ENCODE results near the gene CPNE7.
"Not testable (repeated sequence)": the region's sequence is repeated elsewhere in the genome, so short reads cannot be mapped to it uniquely, and the experiment has no call there.

CPNE7 gene

DNA sequence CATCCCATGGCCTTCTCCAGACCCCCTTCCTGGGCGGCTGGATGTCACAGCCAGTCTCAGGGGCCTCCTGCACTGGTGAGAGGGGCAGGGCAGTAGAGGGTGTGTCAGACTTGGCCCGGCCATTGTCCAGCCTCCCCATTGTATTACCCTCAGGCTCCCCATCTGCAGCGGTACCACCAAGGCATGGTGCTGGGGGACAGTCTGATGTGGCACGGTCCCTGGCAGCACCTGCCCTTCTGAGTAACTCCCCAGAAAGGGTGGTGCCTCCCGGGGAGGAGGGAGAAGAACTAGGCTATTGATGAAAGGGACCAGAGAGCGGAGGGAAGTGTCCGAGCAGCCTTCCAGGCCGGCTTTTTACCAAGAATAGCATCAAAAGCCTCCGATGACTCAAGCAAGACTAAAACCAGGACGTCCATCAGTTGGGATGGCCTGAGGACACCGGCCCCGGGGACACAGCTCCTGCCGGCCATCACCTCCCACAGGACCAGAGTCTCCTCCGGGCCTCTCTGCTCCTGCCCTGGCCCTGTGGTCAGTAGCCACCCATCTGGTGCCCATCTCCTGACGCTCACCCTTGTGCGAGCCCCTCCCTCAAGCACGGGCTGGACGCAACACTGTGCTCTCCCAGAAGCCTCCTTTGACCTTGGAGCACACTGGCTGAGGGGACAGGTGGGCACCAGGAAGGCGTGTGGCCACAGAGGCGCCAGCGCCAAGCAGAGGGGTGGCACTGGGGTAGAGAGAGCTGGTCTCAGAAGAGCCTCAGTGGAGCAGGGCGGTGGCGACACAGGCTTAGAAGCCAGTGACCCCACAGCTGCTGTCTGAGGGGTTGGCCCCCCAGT, 5.8 kb upstream of the CPNE7 start:
- no peak for DNase-seq

- DNase-seq, result no peak
Observed at GRCh38 chr16:89570342-89570923, 5.1 kb upstream of the CPNE7 start.

- not testable (repeated sequence) for DNase-seq
Observed at GRCh38 chr16:89570983-89571598, 4.5 kb upstream of the CPNE7 start.

DNA sequence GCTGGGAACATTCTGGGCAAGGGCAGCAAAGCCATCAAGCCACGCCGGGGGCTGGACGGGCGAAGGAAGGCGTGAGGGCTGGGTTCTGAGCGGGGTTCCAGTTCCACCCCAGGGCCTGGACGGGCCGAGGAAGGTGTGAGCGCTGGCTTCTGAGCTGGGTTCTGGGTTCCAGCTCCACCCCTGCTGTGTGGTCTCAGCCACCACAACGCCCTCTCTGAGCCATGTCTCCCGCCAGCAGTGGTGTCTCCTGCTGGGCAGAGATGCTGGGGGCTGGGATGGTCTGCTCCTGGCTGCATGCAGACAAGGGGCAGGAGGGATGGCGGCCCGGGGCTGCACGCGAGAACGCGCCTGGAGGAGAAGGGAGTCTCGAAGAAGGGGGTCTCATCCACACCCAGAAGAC, 3.9 kb upstream of the CPNE7 start:
- DNase-seq, result no peak

DNA sequence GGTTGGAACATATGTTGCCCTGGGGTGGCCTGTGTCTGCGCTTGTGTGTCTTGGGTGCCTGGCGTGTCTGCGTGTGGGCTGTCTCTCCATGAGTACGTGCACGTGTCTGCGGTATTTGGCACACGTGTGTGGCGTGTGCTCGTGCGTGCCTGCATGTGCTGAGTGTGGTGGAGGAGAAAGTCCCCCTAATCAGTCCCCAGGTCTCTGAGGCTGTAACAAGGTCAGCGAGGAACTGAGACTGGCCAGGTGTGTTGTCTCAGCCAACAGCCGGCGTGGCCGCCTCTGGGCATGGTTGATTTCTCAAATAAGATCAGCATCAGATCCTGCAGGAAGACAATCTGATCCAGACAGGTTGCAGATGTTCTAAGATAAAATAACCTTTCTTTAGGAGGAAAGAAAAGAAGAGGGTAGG, 3.5 kb upstream of the CPNE7 start:
- no peak for DNase-seq

- DNase-seq, result no peak
Observed at GRCh38 chr16:89572485-89573205, 2.9 kb upstream of the CPNE7 start.

DNA sequence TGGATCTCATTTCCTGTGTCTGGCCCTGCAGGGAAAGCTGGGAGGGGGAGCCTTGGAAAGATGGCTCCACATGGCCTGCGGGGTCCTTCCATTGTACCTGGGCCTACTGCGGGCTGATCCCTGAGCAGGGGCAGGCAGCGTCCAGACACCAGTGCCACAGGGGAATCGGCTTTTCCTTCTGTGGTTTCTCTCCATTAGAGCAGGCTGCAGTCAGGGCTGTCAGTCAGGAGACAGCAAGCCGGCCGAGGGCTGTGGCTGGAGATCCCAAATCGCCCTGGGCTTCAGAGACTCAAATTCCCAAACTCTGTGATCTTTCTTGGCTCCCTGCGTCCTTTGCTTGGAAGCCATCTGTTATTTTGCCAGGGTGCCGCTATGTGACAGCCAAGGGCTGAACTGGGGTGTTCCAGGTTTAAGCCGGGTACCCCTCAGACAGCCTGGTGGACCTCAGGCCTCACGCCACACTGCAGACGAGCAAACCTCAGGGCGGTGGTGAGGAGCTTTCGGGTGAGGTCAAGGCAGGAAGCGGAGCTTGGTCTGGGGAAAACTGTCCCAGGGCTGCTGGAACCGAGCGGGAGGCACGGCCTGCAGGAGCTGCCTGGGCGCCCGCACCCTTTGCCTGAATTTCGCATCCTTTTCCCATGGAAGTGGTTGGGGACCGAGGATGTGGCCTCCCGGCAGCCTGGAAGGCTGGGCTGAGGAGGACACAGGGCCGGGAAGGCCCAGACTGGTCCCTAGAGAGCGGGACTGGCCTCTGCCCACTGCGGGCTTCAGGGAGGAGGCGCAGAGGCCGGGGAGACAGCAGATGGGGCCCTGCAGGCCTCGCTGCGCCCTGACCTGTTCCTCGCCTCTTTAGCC, 1.5 kb upstream of the CPNE7 start:
- DNase-seq, result no peak

DNA sequence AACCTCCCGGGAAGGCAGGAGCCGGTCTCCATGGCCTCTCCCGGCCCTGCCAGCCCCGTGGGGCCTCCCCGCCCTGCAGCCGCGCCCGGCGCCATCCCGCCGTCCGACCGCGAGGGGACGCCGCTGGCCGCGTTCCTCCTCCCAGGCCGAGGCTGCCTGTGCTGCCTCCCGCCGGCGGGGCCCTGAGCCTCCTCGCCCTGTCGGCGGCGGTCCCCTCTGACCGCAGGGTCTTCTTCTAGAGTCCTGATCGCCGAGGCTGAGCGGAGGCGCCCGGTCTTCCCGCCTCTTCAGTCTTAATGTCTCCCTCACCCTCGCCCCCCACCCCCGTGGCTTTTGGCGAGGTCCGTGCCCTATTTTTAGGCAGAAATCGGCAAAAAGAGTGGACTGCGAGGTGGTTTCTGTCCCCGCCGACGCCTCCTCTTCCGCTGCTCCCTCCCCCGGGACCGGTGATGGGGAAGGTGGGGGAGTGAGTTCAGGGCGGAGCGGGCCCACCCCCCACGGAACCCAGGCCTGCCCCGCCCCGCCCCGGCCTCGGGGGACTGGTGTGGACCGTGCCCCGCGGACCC, 794 bp upstream of the CPNE7 start:
- DNase-seq, result peak; percentile 22

DNA sequence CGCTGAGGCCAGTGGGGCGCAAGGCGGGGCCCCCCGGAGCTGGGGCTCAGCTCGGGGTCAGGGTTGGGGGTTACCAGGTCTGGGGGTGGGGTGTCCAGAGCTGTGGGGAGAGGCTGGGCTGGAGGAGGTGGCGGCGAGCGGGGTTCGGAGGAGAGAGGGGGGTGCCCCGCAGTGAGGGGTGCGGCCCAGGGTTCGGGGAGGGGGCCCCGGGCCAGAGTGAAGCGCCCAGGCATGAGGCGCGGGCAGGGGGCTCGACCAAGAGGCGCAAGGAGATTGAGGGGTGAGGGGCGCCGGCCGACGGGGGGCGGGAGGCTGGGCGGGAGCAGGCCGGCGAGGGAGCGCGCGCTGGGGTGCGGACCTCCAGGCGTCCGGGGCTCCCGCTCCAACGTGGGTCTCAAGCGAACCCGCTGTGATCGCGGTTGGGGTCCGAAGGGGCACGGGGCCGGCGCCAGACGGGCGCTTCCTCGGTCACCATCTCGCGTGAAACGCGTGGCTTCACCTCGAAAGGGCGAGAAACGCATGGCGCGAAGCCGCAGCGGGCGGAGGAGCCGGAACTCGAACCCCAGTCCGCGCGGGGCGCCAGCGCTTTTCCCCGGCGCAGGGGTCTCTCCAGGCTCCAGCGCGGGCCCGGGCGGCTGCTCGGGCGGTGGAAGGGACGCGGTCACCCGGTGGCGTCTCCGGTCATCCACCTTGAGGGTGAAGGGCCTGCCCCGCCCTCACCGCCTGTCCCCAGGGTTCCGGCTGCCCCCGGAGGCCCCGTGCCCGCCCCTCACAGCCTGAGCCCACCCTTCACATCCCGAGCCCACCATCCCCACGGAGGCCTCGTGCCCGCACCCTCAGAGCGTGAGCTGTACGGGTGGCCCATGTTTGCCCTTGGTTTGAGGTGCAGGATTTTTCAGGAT, 846 bp downstream of the CPNE7 start:
- DNase-seq, result no peak

GRCh38 chr16:89577055-89577759, 1.6 kb downstream of the CPNE7 start:
- DNase-seq, result no peak

GRCh38 chr16:89579351-89579750, 3.8 kb downstream of the CPNE7 start:
- DNase-seq, result no peak

GRCh38 chr16:89581045-89581695, 5.6 kb downstream of the CPNE7 start:
- no peak for DNase-seq

DNA sequence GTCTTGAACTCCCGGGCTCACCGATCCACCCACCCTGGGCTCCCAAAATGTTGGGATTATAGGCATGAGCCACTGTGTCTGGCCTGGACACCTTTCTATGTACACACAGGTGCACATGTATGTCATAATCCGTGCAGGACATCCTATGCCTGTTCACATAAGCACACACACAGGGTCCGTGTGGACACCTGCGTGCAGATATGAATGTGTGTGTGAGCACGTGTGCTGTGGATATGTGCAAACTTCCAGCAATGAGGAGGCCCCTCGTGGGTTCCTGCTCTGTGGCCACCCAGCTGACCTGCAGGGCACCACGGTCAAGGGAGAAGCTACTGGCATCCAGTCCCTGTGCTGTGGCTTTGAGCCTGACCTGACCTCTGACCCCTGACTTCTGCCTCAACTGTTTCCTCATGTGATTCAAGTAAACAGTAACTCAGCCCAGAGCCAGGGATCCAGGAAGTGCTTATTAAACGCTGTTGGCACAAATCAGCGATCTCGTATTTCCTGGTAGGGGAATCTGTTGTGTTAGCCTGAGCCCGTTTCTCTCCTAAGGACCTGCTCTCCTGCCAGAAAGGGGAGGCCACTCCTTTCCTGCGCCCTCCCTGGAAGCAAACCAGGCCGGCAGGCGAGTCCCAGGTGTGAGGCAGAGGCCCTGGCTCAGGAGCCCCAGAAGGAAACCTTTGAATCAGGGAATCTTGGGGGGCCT, 6.5 kb downstream of the CPNE7 start:
- DNase-seq, result no peak

DNA sequence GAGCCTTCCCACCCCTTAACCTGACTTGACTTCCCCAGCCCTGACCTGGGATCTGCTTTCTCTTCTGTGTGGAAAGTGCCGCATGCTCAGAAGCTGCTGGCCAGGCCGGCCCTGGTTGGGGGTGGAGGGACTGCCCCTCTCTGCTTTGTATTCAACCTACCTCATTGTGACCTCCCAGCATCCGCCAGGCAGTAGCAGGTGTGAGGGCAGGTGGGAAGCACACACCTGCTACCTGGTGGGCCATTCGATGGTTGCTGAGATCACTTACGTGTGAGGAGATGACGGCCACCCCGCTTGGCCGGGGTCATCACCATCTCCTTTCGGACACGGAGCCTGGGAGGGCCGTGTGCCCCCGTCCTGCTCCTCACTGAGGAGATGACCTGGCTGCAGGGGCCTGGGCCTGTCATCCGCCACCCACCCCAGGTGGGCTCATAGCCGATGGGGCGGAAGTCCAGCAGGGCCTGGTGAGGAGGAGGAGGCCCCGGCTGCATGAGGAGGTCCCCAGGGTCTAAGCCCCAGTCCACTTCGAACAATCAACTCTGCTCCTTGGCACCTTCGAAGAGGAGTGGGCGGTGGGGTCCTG, 7.1 kb downstream of the CPNE7 start:
- no peak for DNase-seq

- no peak for DNase-seq
Observed at GRCh38 chr16:89583197-89583894, 7.8 kb downstream of the CPNE7 start.

DNA sequence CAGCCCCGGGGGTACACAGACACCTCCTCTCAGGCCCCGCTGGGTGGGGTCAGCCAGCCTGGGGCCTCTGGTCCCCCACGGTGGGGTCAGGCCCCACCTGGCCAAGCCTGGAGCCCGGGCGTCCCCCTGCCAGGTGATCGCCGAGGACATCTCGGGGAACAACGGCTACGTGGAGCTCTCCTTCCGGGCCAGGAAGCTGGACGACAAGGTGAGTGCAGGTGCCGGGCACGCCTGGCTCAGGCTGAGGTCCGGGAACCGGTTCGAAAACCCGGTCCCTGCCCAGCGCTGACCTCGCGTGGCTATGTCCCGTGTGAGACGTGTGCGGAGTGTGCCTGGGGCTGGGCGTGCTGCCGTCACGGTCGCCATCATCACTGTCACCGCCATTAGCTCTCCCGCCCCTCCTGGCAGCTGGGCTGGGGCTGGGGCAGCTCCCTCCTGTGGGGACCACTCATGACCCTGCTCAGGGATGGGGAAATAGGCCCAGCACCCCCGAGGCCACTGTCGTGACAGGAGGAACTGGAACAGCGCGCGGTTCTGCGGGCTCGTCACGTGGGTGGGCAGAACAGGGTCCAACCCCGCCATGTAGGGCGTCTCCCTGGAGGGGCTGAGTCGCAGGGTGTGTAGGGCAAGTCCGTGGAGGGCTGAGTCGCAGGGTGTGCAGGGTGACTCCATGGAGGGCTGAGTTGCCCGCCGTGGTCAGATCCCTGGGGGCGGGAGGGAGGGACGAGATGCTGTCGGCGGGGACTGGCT, 8.5 kb downstream of the CPNE7 start:
- no peak for DNase-seq

DNA sequence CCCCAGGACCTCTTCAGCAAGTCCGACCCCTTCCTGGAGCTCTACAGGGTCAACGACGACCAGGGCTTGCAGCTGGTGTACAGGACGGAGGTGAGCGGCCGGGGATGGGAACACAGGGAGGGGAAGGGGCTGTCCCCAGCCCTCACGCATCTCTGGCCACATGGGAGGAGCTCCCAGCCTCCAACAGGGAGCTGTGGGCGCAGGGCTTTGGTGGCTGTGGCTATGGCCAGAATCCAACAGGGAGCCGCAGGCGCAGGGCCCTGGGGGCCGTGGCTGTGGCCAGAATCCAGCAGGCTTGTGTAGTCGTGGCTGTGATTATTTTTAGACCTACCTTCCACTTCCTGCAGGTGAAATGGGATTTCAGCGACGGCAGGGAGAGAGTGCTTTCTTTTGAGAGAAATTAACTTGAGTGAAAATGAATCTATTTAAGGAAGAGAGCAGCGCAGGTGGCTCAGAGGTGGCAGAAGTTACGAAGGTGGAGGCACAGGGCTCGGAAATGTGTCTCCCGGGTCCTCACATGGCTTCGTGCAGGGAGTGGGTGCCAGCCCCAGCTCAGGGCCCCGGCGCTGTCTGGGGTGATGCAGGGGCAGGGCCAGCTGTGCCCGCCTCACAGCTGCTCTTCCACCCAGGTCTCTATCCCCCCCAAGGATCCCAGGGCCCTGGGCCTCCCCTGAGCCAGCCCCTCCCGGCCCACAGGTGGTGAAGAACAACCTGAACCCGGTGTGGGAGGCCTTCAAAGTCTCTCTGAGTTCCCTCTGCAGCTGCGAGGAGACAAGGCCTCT, 9.4 kb downstream of the CPNE7 start:
- no peak for DNase-seq

Data from NCI-H2107 (cell line).